WERI-Rb-1 (cell line): ENCODE measurements around the gene GGN.

Experiments used
- DNase-seq: peaks from one replicate; pipeline ENCODE4 v3.0.0-alpha.2; 2020
- H3K27ac ChIP-seq: fragments of 250-450 bp; sonication (Bioruptor Pico); 2 replicates; pipeline ENCODE4 v1.5.1; 2020; ENCODE audit warnings: mild to moderate bottlenecking, moderate library complexity
- H3K27me3 ChIP-seq: fragments of 250-450 bp; sonication (Bioruptor Pico); 2 replicates; pipeline ENCODE4 v1.5.1; 2021; ENCODE audit warnings: mild to moderate bottlenecking, low read depth, moderate library complexity; ENCODE audit not compliant: insufficient read depth, severe bottlenecking
- H3K36me3 ChIP-seq: fragments of 250-450 bp; sonication (Bioruptor Pico); 2 replicates; pipeline ENCODE4 v1.5.1; 2020; ENCODE audit warnings: mild to moderate bottlenecking, moderate library complexity
- H3K4me3 ChIP-seq: 2 replicates; pipeline ENCODE4 v1.5.1; 2011; ENCODE audit warnings: low read depth, mild to moderate bottlenecking, control low read depth, low read length
- H3K9me3 ChIP-seq: fragments of 250-450 bp; sonication (Bioruptor Pico); 2 replicates; pipeline ENCODE4 v1.5.1; 2021; ENCODE audit warnings: mild to moderate bottlenecking, moderate library complexity; ENCODE audit not compliant: severe bottlenecking
- CTCF ChIP-seq: IDR thresholded peaks from 2 replicates; pipeline ENCODE4 v1.5.1; 2011; ENCODE audit warnings: low read depth, mild to moderate bottlenecking, control low read depth, inconsistent platforms, low read length

The GGN gene

GRCh38 chr19:38335949-38336637, 51.7 kb downstream of the GGN start:
- no peaks in the 10 kb centered on the region for H3K27me3 ChIP-seq
- H3K9me3 ChIP-seq = no peaks in the 10 kb centered on the region
- DNase-seq = peak; percentile 97
- no peaks in the 10 kb centered on the region; the same call in none of the 2 replicates for H3K36me3 ChIP-seq
- H3K27ac ChIP-seq = peak overlapping the region; percentile 60
- H3K4me3 ChIP-seq = peak overlapping the region; percentile 73
- no peak for TF ChIP-seq CTCF
